Left renal pelvis (tissue), 4 donors: Measurements from ENCODE around the gene RELT. TPM values are rescaled to one million over a fixed set of nuclear protein-coding genes. Genes with fewer than 3 reads are reported as not detected.

Experiments
- DNase-seq, 4 donors: peaks; one replicate each; pipeline ENCODE4 v3.0.0-alpha.2; 2013; ENCODE audit warnings: low read depth in 4 of 4, low spot score in 3 of 4
- polyA plus RNA-seq, 4 donors: library from polyadenylated mRNA; unstranded; fragments of 120-200 nt; gene quantifications; one replicate each; pipeline ENCODE4 v1.2.1, GENCODE V29; 2013; ENCODE audit not compliant: insufficient read length in 4 of 4

RELT gene
- polyA plus RNA-seq, 4 donors = 2.2 to 4.9 (median 2.8) TPM

DNA sequence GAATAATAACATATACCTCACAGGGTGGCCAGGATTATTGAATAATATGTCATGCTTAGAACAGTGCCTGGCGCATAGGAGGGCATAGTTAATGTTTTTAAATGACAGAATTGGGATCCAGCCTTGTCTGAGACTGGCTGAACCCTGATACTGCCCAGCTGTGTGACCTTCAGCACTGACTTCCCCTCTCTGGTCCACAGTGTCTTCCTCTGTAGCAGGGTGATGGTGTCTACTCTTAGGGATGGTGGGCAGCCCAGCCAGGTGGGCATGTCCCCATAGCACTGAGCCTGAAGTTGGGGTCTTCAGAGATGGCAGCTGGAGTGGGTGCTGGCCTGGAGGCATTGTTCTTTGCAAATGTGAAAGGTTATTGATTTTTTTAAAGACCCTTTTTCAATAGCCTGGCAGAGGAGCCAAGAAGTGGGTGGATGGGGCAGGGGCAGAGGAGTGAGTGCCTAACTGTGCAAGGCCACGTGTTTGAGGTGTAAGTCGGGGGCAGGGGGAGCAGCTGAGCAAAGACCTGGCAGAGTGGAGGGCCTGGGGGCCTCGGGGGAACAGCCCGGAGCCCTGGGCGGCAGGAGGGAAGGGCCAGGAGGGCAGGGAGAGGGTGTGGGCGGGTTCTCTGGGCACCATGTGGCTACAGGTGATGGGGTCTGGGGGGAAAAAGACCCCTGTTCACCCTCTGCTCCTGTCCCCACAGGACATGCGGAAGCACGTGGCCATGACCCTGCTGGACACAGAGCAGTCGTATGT is 29.8 kb upstream of the RELT start:
- DNase-seq = no peak

DNA sequence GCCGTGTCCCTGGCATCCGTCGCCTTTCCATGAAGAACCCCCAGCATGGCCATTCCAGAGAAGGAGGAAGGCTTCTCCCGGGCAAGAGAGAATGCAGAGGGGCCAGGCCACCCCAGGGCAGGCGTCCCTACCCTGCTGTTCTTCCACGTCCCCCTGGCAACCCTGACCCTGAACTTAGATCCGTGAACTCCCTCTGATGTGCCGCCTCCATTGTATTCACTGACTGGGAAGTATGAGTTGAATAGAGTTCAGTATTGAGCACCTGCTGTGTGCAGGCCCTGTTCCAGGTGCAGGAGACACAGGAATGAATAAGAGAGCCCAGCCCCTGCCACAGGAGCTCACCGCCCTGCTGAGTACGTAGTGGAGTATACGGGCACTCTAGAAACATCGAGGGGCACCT is 29.1 kb upstream of the RELT start:
- DNase-seq = no peak

DNA sequence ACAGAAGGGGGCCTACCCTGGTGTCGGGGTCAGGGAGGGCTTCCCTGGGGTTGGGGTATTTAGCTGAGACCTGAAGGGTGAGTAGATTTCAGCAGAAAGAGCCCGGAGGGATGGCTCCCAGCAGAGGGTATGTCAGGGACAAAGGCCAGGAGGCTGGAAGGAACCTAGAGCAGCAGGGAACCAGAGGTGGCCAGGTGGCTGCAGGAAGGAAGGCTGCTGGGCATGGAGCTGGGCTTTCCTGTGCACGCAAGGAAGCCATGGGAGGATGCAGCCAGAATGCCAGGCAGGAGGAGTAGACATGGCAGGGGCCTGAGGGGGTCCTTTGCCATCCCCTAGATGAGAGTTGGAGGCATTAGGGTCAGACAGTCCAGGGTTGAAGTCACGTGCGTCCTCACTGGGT is 27.4 kb upstream of the RELT start:
- no peak for DNase-seq

DNA sequence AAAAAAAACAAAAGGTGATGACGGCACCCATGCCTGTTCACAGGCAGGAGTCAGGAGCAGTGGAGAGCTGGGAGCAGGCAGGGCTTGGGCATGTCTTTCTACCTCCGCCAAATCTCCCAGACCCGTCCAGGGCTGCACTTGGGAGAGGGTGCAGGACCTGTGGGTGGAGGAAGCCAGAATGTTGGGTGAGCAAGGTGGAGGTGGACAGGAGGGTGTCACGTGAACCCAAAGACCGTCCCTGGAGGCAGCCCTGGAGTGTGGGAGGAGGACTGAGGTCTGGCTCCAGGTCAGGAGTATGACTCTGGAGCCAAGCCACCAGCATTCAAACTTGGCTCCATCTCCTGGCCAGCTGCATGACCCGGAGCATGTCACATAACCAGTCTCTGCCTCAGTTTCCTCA is 26.6 kb upstream of the RELT start:
- no peak for DNase-seq

DNA sequence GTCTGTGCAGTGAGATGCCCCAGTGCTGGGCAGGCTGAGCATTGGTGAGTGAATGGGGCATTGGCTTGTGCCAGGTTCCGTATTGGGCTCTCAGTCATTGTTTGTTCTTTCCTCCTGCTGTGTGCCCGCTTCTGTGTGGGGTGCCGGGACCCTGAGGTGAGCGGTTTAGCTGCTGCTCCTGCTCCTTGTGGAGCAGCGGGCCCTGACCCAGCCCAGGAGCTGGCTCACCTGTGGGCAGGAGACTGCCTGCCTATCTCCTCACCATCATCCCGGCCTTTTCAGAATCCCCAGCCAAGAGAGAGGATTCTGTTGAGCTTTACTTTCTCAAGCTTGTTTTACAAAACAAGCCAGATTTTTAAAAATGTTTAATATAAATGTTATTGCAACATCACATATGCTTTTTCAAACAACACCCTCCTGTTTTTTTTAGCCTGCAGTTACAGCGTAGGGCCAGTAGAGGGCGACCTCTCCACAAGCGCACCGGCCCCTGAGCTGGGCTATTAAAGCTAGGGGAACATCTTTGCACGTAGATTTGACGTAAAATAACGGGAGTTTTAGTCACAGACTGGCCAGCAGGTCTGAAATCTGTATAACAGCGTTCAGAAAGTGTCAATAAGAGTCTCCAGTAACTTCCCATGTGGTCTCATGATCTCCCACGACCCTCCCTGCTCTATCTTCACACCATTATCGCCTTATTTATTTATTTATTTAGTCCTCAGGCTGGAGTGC is 25.1 kb upstream of the RELT start:
- no peak for DNase-seq

DNA sequence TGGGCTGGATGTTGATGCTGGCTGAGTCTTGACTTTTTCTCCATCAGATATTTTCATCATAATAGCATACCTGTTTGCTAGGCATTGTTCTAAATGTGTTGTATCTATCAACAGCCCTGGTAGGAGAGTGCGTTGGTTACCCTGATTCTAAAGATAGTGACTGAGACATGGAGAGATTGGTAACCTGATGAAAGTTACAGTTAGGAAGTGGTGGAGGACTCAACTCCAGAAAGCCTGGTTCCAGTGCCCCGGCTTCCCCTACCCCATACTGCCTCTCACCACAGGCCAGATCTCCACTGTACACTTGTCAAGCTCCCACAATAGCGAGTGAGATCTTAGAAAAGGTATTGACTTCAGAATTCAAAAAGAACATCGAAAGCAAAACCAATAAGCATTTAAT is 22.8 kb upstream of the RELT start:
- no peak for DNase-seq

DNA sequence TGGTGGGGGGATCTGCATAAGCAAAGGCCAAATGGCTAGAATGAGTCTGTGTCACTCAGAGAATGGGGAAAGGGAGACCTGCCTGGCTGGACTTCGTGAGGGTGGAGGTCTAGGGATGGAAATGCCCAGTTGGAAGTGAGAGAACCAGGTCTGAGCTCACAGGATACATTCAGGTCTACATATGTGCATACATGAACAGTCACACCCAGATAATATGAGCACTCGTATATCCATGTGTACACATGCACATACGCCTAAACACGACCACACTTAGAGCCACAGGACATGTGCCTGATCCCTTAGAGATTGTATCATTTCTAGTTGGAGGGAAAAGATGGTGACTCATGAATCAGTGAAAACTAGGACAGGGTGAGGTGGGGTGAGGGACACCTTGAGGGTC is 21.1 kb upstream of the RELT start:
- DNase-seq = no peak

DNA sequence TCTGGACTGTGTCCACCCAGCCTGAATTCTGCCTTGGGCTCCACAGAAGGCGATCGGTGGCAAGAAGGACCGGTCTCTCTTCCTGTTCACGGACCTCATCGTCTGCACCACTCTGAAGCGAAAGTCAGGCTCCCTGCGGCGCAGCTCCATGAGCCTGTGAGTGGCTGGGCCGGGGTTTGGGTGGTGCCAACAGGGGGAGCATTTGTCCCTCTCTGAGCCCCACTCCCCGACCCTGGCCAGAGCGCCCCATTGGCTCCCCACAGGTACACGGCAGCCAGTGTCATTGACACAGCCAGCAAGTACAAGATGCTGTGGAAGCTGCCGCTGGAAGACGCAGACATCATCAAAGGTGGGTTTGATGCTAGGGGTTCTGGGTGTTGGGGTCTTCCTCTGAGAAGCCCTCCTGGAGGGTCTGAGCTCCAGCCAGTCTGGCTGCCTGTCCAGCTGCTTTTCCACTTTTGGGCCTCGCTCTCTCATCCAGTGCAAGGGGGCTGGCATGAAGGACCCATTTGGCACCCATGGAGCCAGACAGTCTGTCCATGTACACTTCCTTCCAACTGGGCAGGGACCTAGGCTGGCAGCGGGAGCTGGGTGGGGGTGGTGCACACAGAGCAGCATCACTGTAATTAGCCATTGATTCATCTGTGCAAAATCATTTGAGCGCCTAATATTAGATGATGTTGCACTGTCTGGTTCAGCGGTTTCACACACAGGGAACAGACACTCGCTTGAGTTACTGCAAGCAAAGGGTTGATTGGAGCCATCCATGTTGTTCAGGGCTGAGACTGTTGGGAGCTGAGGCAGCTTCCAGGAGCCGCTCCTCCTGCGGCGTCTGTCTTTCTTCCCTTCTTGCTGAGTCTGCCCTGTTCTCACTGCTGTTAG is 19.0 kb upstream of the RELT start:
- DNase-seq = no peak

DNA sequence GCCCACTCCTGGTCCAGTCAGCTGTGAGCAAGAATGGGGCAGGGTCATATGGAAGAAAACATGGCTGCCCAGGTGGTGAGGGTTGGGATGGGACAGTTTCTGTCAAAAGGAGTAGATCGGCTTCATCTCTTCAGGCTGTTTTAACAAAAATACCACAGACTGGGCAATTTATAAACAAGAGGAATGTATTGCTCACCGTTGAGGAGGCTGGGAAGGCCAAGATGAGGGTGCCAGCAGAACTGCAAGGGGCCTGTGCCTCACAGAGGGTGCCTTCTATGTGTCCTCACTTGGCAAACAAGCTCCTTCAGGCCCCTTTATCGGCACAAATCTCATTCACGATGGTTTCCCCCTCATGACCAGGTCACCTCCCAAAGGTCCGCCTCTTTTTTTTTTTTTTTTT is 18.1 kb upstream of the RELT start:
- no peak for DNase-seq

DNA sequence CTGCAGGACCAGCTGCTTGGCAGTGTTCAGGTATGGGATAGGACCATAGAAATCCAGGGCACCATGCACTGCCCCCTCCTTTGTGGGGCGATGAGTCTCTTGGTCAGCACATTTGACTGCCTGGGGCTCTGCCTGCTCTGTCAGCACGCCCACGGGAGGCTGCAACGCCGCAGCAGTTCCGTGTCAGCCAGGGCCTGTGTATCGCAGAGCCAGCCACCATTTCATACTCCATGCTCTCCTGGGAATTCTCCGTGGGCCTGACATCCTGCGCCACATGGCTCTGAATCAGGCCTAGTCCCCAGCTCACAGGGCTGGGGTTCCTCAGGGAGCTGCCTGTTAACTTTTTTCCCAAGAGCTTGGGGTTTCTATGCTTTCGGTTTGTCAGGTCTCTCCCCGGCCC is 16.9 kb upstream of the RELT start:
- no peak for DNase-seq

DNA sequence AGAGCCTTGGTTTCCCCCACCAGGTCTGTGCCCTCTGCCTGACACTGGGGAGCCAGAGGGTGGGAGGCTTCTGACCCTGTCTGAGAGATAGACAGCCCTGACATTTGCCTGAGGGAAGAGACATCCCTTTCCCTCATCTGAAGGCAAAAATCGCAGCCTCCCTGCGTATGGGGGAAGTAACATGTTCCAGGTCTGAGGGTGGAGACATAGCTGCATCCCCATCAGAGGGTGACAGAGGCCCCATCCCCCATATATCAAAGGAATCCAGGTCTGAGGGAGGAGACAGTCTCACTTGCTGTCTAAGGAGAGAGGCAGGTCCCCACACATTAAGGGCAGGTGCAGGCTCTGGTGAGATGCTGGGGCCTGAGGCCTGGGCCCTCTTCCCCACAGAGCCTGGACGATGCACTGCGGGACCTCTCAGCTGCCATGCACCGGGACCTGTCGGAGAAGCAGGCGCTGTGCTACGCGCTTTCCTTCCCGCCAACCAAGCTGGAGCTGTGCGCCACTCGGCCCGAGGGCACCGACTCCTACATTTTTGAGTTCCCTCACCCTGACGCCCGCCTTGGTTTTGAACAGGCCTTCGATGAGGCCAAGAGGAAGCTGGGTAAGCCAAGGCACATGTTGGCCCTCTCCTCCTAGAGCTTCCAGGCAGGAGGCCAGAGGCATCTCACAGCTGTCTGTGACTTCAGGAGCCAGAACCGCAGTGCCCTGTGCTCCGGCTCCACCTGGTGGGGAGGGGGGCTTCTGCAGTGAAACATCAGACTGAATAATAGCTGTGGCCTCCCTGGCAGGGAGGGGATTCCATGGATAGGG is 16.1 kb upstream of the RELT start:
- no peak for DNase-seq

DNA sequence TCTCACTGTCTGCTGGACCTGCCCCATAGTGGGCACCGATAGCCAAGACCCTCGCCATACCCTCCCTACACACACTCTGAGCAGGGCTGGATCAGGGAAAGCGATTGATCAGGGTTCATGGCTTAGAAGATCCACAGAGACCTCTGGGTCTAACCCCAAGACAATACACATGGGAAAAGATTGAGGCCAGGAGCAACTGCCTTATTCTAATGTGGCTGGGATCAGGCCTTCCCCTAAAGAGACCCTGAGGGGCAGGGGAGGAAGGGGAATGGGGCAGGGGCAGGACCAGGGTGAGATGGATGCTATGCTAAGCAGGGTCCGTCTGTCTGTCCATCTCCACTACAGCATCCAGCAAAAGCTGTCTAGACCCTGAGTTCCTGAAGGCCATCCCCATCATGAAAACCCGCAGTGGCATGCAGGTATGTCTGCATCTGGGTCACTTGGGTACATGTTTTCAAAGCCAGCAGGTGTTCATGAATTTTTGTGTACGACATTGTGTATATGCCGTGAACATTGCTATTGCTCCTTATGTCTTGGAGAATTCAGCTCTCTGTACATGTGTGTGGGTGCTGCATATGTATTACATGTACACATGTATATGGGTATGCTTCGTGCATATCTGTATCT is 15.3 kb upstream of the RELT start:
- DNase-seq = no peak

DNA sequence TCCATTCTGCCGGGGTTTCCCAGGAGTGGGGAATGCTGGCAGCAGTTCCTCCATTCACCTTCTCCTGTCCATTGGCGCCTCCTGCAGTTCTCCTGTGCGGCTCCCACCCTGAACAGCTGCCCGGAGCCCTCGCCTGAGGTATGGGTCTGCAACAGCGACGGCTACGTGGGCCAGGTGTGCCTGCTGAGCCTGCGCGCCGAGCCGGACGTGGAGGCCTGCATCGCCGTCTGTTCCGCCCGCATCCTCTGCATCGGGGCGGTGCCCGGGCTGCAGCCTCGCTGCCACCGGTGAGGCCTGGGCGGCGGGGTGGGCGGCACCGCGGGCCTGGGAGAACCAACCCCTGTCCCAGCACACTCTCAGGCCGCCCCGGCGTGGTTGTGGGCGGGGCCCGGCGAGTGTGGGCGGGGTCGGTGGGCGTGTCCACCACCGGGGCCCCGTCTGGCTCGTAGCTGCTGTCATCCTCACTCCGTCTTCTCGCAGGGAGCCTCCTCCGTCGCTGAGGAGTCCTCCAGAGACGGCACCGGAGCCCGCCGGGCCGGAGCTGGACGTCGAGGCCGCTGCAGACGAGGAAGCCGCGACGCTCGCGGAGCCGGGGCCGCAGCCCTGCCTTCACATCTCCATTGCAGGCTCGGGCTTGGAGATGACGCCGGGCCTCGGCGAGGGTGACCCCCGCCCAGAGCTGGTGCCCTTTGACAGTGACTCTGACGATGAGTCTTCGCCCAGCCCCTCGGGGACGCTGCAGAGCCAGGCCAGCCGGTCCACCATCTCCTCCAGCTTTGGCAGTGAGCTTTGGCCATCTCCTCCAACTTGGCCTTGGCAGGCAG is 14.0 kb upstream of the RELT start:
- DNase-seq = no peak

DNA sequence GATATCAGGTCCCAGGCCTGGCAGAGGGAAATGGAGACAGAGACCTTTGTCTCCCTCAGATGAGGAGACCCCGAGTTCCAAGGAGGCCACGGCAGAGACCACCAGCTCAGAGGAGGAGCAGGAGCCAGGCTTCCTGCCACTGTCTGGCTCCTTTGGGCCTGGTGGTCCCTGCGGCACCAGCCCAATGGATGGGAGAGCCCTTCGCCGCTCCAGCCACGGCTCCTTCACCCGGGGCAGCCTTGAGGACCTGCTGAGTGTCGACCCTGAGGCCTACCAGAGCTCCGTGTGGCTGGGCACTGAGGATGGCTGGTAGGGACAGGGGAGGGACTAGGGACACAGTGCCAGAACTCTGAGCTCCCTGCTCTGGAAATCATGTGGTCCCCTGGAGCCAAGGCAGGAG is 13.1 kb upstream of the RELT start:
- no peak for DNase-seq

DNA sequence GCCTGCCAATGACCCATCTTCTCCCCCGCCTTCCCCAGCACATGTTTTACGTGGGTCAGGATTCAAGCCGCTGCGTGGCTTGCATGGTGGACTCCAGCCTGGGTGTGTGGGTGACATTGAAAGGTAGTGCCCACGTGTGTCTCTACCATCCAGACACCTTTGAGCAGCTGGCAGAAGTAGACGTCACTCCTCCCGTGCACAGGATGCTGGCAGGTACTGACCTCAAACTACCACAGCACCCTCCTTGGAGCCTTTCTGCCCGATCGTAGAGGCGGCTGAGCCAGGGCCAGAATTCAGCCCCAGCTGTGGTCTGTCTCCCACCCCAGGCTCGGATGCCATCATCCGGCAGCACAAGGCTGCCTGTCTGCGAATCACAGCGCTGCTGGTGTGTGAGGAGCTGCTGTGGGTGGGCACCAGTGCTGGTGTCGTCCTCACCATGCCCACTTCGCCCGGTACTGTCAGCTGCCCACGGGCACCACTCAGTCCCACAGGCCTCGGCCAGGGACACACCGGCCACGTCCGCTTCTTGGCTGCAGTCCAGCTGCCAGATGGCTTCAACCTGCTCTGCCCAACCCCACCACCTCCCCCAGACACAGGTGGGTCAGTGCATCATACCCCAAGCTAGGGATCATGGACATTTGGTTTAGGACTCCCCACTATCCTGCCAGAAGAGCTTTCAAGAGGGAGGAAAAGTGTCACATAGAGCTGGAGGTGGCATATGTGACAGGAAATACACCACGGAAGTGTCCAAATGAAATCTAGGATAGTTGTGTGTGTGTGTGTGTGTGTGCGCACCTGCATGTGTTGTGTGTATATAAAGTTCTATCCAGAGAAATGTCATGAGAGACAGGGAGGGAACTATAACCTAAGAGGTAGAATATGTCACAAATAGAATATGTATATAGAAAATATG is 10.6 kb upstream of the RELT start:
- DNase-seq = no peak

DNA sequence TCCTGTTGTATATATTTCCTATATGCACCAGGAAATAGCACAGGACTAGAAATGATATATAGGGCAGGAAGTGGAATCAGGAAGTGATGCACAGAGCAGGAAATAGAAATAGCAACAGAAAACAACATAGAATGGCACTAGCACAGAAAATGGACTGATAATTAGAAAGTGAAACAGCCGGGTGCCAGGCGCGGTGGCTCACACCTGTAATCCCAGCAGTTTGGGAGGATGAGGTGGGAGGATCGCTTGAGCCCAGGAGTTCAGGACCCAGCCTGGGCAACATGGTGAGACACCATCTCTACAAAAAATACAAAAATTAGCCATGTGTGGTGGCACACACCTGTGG is 10.0 kb upstream of the RELT start:
- DNase-seq = no peak

DNA sequence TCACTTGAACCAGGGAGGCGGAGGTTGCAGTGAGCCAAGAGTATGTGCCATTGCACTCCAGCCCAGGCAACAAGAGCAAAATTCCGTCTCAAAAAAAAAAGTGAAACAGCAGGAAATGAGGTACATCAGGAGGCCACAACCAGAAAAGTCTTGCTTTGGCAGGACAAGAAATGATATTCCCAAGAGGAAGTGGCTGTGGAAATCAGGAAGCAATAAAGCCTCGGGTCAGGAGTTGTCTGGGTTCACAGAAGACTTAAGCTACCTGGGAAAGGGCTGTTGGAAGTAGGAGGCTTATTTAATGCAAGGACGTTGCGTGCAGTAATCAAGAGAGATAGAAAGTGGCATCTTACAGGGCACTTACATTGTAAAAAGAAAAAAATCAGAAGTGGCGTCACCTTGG is 9.2 kb upstream of the RELT start:
- no peak for DNase-seq

DNA sequence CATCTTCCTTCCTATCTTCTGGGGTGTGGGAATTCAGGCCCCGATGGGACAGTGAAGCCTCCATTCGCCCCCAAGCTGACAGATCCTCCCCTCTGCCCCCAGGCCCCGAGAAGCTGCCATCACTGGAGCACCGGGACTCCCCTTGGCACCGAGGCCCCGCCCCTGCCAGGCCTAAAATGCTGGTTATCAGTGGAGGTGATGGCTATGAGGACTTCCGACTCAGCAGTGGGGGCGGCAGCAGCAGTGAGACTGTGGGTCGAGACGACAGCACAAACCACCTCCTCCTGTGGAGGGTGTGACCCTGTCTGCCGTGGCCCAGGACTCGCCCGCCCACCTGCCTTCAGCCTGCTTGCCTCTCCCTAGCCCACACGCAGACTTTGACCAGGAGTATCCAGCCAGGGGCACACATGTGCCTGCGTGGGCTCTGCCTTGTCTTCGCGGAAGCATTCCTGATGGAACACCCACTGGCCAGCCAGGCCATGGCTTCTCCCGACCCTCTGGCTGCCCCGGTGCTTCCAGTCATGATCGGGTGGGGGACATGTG is 8.6 kb upstream of the RELT start:
- no peak for DNase-seq
